ENCODE data around the gene ZNF646. TPM values are rescaled to one million over a fixed set of nuclear protein-coding genes. Genes with fewer than 3 reads are reported as not detected.

Gene ZNF646
- polyA plus RNA-seq, 1 donor, result 10.3 TPM

- no peak for DNase-seq
These were observed 10.2 kb upstream of the ZNF646 start for GRCh38 chr16:31063843-31064611.

GRCh38 chr16:31064882-31065461 lies 9.2 kb upstream of the ZNF646 start:
- DNase-seq, result no peak

GRCh38 chr16:31067342-31067741 lies 6.9 kb upstream of the ZNF646 start:
- DNase-seq, result no peak

GRCh38 chr16:31071861-31072260 lies 2.4 kb upstream of the ZNF646 start:
- DNase-seq, result no peak

GRCh38 chr16:31072540-31073141 lies 1.6 kb upstream of the ZNF646 start:
- DNase-seq, result no peak

- DNase-seq, result peak; percentile 91
These were observed 866 bp upstream of the ZNF646 start for GRCh38 chr16:31073142-31073969.

- no peak for DNase-seq
These were observed 577 bp downstream of the ZNF646 start for GRCh38 chr16:31074814-31075183.

GRCh38 chr16:31076319-31076718 lies 2.1 kb downstream of the ZNF646 start:
- DNase-seq, result no peak

GRCh38 chr16:31077024-31077423 lies 2.8 kb downstream of the ZNF646 start:
- DNase-seq, result no peak

- DNase-seq, result no peak
These were observed 3.6 kb downstream of the ZNF646 start for GRCh38 chr16:31077592-31078396.

- no peak for DNase-seq
These were observed 4.5 kb downstream of the ZNF646 start for GRCh38 chr16:31078597-31079341.

- DNase-seq, result no peak
These were observed 5.2 kb downstream of the ZNF646 start for GRCh38 chr16:31079342-31079944.

- DNase-seq, result no peak
These were observed 5.9 kb downstream of the ZNF646 start for GRCh38 chr16:31080035-31080629.

GRCh38 chr16:31080756-31081419 lies 6.7 kb downstream of the ZNF646 start:
- no peak for DNase-seq

- DNase-seq, result no peak
These were observed 7.5 kb downstream of the ZNF646 start for GRCh38 chr16:31081428-31082351.

- DNase-seq, result no peak
These were observed 8.3 kb downstream of the ZNF646 start for GRCh38 chr16:31082368-31083045.

GRCh38 chr16:31083081-31083480 lies 8.9 kb downstream of the ZNF646 start:
- no peak for DNase-seq

GRCh38 chr16:31083556-31083955 lies 9.3 kb downstream of the ZNF646 start:
- no peak for DNase-seq

All from left kidney (tissue), 2 donors.